ENCODE measurements around the gene AGPAT1. TPM values are rescaled to one million over a fixed set of nuclear protein-coding genes. Genes with fewer than 3 reads are reported as not detected.

AGPAT1 gene
- total and polyA plus RNA-seq, 10 of the 15 experiments (the other 5 are each of a cell fraction or from before 2014, with no cell fraction given) = 13.9 to 39.5 (median 24.7) TPM

DNA sequence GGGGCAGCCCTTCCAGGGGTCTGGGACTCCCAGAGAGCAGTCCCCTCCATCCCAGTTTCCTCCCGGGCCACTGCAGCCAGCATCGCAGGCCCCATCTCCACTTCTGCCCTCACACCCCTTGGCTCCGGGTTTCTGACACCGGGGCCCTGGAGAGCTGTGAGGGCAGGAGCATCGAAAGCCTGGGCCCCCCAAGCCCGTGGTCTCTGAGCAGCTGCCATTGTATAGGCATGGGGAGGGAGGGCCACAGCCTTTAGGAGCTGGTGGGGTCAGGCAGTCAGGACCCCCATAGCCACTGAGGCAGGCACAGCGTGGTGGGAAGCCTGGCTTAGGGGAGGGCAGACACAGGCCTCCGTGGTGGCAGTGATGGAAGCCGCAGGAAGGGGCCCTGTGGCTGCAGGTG is 26.3 kb upstream of the AGPAT1 start:
- H3K9me3 ChIP-seq (replicated peaks; ENCODE audit: control insufficient read depth, insufficient read depth, low read length) = no peaks in the 10 kb centered on the region
- H3K27ac ChIP-seq (ENCODE audit: control insufficient read depth, insufficient read depth) = no peak overlapping the region
- in situ Hi-C loops (cut with MboI) (no loop called here), intact Hi-C loops (cut with micrococcal nuclease; ENCODE audit: unreplicated experiment) (no loop called here)
- no peak for TF ChIP-seq ZNF217 (IDR thresholded peaks at IDR 0.05)
- H3K36me3 ChIP-seq (ENCODE audit: control insufficient read depth in 2 of 2, insufficient read depth in 2 of 2, low read length in 1 of 2) = no peaks in the 10 kb centered on the region
- H2AFZ ChIP-seq (ENCODE audit: control insufficient read depth, low read depth, low read length) = no peak overlapping the region
- H3K27me3 ChIP-seq (replicated peaks in 1 of 2; ENCODE audit: control insufficient read depth in 2 of 2, insufficient read depth in 2 of 2, low read length in 1 of 2) = no peaks in the 10 kb centered on the region
- SMC1A ChIA-PET (ENCODE audit: uncharacterized antibody, unreplicated experiment) = no interaction called here
- CTCF ChIA-PET = interaction anchor here (0.6 kb wide), 1 partner anchor 83 kb away, joined by 3 read pairs; no protein-coding TSS in a partner anchor
- H3K4me3 ChIP-seq = no peak overlapping the region
- no peaks in the 10 kb centered on the region for H4K20me1 ChIP-seq (ENCODE audit: control insufficient read depth, insufficient read depth)
- no TSS peak for BruUV-seq (replicated peaks)
- ATAC-seq (no peak), FAIRE-seq (no peak), DNase-seq (ENCODE audit: low read depth, low spot score) (no peak)
- POLR2A ChIA-PET = no interaction called here
- no peaks in the 10 kb centered on the region for H3K79me2 ChIP-seq (ENCODE audit: control insufficient read depth, insufficient read depth, low read length)
- WGBS (ENCODE audit: insufficient coverage, insufficient replicate concordance, low lambda C conversion rate, missing lambda C conversion rate) = 57% methylated on average over 9 of the region's 9 CpGs
- RAD21 ChIA-PET (ENCODE audit: unreplicated experiment) = no interaction called here
- H3K9ac ChIP-seq (ENCODE audit: control insufficient read depth, insufficient read depth, low read length) = no peak overlapping the region
- no peak overlapping the region for H3K4me2 ChIP-seq (ENCODE audit: control insufficient read depth, insufficient read depth)
- peaks cover 3% of the 10 kb centered on the region for H3K4me1 ChIP-seq (ENCODE audit: control insufficient read depth, insufficient read depth, low read length)

DNA sequence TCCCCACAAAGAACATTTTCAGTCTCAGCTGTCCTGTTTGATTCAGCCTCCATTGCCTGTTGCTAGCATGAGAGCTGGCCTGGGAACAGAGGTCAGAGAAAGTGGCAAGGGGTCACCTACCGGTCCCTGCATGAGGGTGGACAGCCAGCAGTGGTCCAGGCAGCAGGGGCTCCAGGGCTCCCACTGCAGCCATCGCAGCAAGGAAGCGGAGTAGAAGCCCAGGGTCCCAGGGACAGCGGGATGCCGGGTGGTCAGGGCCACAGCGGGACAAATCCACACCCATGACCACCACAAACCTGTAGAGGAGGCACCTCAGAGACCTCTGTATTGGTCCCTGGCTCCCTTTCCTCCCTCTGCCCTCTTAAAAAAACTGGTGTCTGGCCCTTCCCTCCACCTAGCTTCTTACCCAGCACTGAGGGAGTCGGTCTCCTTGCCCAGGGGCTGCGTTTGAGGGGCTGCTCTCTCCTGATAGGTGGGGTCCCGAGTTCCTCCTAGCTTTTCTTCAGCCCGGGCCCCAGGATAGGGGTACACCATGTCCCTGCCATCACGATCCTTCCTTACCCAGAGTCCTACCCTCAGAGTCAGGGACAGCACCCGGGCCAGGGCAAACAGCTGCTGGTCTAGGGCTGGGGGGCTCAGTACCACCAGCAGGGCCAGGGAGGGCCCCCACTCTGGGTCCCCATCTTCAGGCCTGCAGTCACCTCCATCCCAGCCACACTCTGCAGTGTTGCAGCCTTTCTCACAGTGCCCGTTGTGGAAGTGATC is 25.0 kb upstream of the AGPAT1 start:
- H3K4me2 ChIP-seq (ENCODE audit: control insufficient read depth, insufficient read depth) = no peak overlapping the region
- no peaks in the 10 kb centered on the region for H3K36me3 ChIP-seq (ENCODE audit: control insufficient read depth in 2 of 2, insufficient read depth in 2 of 2, low read length in 1 of 2)
- CTCF ChIA-PET = no interaction called here
- no peak for DNase-seq (ENCODE audit: low read depth, low spot score)
- no TSS peak for BruUV-seq (replicated peaks)
- no peak overlapping the region for H2AFZ ChIP-seq (ENCODE audit: control insufficient read depth, low read depth, low read length)
- H4K20me1 ChIP-seq (ENCODE audit: control insufficient read depth, insufficient read depth) = no peaks in the 10 kb centered on the region
- in situ Hi-C loops (cut with MboI) = no loop called here
- SMC1A ChIA-PET (ENCODE audit: uncharacterized antibody, unreplicated experiment) = no interaction called here
- RAD21 ChIA-PET (ENCODE audit: unreplicated experiment) = no interaction called here
- FAIRE-seq = no peak
- no peak overlapping the region for H3K4me3 ChIP-seq
- H3K79me2 ChIP-seq (ENCODE audit: control insufficient read depth, insufficient read depth, low read length) = peaks cover 2% of the 10 kb centered on the region
- ATAC-seq = no peak
- no peak overlapping the region for H3K9ac ChIP-seq (ENCODE audit: control insufficient read depth, insufficient read depth, low read length)
- POLR2A ChIA-PET = interaction anchor here (0.5 kb wide), 1 partner anchor 24 kb away, joined by 3 read pairs; no protein-coding TSS in a partner anchor
- no peaks in the 10 kb centered on the region for H3K27me3 ChIP-seq (replicated peaks in 1 of 2; ENCODE audit: control insufficient read depth in 2 of 2, insufficient read depth in 2 of 2, low read length in 1 of 2)
- no peak overlapping the region for H3K27ac ChIP-seq (ENCODE audit: control insufficient read depth, insufficient read depth)
- intact Hi-C loops (cut with micrococcal nuclease; ENCODE audit: unreplicated experiment) = no loop called here
- H3K4me1 ChIP-seq (ENCODE audit: control insufficient read depth, insufficient read depth, low read length) = peaks cover 10% of the 10 kb centered on the region
- WGBS (ENCODE audit: insufficient coverage, insufficient replicate concordance, low lambda C conversion rate, missing lambda C conversion rate) = 44% methylated on average over 13 of the region's 13 CpGs
- H3K9me3 ChIP-seq (replicated peaks; ENCODE audit: control insufficient read depth, insufficient read depth, low read length) = no peaks in the 10 kb centered on the region
- TF ChIP-seq RBBP5 (conservative IDR thresholded peaks at IDR 0.05) (no peak), SREBF1 (IDR thresholded peaks at IDR 0.05; ENCODE audit: low read length) (no peak), RAD21 (IDR thresholded peaks at IDR 0.05; ENCODE audit: insufficient read depth, low read depth, low read length) (no peak), TAF1 (IDR thresholded peaks at IDR 0.05; ENCODE audit: borderline replicate concordance, low read depth, low read length) (no peak), RELB (IDR thresholded peaks at IDR 0.05; ENCODE audit: low read depth) (no peak), SMAD5 (IDR thresholded peaks at IDR 0.05; ENCODE audit: low read depth) (no peak), DPF2 (IDR thresholded peaks at IDR 0.05) (no peak), WRNIP1 (IDR thresholded peaks at IDR 0.05; ENCODE audit: borderline replicate concordance, low read depth, low read length) (no peak), HCFC1 (IDR thresholded peaks at IDR 0.05; ENCODE audit: low read length) (no peak), SUPT20H (IDR thresholded peaks at IDR 0.05; ENCODE audit: borderline replicate concordance, control insufficient read depth, low read depth, low read length) (no peak), BCL3 (IDR thresholded peaks at IDR 0.05; ENCODE audit: borderline replicate concordance, insufficient read depth, low read depth, low read length, poor library complexity, severe bottlenecking) (no peak), GABPA (IDR thresholded peaks at IDR 0.05; ENCODE audit: low read depth) (no peak), NBN (IDR thresholded peaks at IDR 0.05) (no peak), BACH1 (IDR thresholded peaks at IDR 0.05; ENCODE audit: borderline replicate concordance) (no peak), CHD1 (IDR thresholded peaks at IDR 0.05; ENCODE audit: low read depth, low read length) (no peak)

Data from GM12878 (cell line).